Urothelium cell line (cell line): ENCODE measurements around the gene KIAA0753.

Experiments used
- DNase-seq: peaks from one replicate; pipeline ENCODE4 v3.0.0; 2011; ENCODE audit warnings: low spot score, mixed read lengths
- FAIRE-seq: peaks from 2 replicates; lab custom pipeline; 2011; peaks lifted over from hg19 to GRCh38; lab: Jason Lieb, UNC

Gene KIAA0753

DNA sequence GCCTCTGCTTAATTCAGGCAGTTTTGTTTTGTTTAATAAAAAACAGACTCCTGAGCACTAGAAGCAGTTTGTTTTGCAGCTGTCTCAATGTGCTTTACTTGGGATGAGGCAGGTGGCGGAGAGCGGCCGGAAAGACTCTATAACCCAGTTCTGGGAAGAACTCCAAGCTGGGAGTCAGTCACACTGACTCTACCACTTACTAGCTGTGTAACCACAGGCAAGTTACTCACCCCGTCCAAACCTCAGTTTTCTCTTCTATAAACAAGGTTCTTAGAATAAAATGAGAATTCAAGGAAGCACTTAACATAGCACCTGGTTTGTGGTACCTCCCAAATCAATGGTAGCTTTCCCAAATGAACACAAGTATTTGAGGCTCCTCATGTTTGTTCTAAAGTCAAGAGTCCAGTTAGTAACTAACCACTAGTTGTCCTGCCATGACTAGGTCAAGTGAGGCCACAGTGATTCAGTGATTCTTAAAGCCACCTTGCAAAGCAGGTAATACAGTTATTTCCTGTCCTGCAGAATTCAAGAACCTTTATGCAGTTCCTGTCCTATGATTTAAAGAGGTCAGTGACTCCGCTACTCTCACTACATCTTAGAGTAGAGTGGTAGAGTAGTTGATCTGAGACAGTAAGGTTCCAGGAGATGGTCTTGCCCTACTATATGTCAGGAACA, 3.1 kb upstream of the KIAA0753 start:
- DNase-seq (no peak), FAIRE-seq (no peak)

- DNase-seq = no peak
Measured at GRCh38 chr17:6642592-6642991, 2.1 kb upstream of the KIAA0753 start.

DNA sequence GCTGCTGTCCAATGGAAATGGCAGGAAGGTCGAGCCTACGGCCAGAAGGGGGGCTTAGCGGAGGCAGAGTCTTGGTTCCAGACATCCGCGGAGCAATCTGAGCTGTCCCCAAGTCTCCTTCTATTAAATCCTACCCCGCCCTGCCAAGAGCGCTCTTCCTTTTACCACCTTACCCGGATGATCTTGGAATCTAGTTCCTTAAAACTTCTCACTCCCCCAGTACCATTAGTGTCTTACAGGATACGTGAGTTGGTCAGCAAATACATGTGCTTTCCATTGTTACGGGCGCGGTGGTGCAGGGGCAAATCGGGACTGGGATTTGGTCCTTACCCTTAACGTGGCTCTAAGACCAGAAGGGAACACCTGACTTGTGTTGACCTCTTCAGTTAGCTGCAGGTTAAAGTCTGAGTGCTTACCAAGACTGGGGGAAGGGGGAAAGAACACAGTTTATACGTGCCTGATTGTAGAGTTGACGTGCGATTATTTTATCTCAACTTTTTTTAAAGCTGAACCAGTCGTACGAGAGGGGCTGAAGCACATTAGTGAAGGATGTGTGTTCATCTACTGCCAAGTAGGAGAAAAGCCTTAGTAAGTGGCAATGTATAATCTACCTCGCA, 844 bp upstream of the KIAA0753 start:
- DNase-seq (no peak), FAIRE-seq (no peak)

More at GRCh38 chr17:6642592-6642991, 2.1 kb upstream of the KIAA0753 start:
- FAIRE-seq = no peak

GRCh38 chr17:6639586-6640535, 650 bp downstream of the KIAA0753 start:
- FAIRE-seq = no peak

DNA sequence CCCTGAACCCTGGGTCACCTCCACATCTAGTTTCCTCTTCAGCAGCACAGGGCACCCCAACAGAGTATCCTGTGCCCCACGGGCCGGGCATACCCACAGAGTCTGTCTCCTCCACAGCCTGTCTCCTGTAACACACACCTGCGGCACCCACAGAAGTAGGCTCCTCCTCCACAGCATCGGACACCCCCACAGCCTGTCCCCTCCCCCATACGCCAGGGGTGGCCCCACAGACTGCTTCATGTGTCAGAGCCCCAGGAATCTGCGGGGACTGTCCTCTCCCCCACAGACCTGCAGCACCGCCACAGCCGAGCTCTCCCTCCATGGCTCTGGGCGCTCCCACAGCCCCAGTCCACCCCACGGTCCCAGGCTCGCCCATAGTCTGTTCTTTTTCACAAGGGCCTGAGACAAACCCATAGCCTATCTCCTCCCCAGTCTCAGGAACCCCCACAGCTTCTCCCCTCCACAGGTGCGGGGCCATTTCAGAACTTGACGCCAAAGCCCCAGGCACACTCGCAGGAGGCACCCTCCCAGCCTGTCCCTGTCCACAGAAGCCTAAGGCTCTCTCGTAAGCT, 1.4 kb downstream of the KIAA0753 start:
- DNase-seq (no peak), FAIRE-seq (no peak)

More at GRCh38 chr17:6639586-6640535, 650 bp downstream of the KIAA0753 start:
- peak; percentile 26 for DNase-seq

DNA sequence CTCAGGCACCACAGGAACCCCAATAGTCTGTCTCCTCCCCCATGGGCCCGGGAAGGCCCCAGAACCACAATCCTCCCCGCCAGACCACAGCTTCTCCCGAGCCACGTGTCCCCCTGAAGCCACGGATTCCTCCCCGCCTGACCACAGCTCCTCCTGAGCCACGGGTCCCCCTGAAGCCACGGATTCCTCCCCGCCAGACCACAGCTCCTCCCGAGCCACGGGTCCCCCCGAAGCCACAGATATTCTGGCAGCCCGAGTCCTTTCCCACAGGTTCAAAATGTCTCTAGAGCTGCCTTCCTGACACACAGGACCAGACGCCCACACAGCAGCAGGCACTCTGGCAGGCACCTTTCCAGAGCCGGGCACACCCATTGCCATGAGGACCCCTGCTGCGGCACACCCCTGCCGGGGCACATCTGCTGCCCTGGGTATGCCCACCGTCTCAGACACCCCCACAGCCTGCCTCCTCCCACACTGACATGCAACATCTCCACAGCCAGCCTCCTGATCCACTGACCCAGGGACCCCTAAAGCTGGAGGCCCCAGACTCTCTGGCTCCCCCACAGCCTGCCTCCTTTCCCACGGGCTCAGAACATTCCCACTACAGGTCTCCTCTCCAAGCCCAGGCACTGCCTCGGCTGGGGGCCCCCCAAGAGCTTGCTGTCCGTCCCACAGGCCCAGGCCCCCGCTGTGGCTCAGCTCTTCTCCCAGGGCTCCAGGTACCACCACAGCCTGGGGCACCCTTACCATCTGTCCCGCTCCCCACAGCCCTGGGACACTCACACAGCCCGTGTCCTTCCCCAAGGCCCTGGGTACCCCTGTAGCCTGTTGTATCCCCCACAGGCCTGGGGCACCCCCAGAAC, 2.2 kb downstream of the KIAA0753 start:
- no peak for FAIRE-seq
- DNase-seq = no peak

DNA sequence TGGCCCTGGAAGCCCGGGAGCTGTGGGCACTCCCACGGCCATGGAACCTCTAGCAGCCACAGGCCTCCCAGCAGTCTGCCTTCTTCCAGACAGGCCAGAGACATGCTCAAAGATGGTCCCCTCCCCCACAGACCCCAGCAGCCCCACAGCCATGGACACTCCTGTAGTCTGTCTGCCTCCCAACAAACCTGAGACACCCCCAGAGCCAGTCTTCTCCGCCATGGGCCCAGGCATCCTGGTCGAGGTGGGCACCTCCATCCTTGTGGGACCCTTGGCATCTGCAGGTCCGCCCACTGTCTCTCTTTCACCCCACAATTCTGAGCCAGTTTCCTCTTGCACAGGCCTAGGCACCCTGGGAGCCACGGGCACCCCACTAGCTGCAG, 3.1 kb downstream of the KIAA0753 start:
- FAIRE-seq (no peak), DNase-seq (no peak)

GRCh38 chr17:6636616-6637457, 3.7 kb downstream of the KIAA0753 start:
- FAIRE-seq (no peak), DNase-seq (no peak)

DNA sequence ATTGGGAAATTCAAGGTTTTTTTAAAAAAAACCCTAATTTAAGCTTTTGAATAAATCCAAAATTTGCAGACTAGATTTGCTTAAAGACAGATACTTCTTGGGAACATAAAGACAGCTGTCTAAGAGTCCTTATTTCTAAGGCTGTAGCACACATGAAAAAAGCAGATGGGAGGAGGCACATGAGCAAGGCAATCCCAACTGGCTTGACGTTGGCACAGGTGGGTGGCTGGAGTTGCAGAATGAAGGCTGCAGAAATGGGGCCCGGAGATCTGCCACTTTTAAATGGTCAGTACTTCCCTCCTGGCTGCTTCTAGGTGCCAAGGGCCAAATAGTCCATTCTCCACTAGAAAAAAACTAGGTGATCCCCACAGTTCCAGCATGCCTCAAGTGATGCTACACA, 4.4 kb downstream of the KIAA0753 start:
- FAIRE-seq = no peak

GRCh38 chr17:6633263-6633662, 7.2 kb downstream of the KIAA0753 start:
- DNase-seq (no peak), FAIRE-seq (no peak)

More for the DNA sequence above, 4.4 kb downstream of the KIAA0753 start:
- no peak for DNase-seq

DNA sequence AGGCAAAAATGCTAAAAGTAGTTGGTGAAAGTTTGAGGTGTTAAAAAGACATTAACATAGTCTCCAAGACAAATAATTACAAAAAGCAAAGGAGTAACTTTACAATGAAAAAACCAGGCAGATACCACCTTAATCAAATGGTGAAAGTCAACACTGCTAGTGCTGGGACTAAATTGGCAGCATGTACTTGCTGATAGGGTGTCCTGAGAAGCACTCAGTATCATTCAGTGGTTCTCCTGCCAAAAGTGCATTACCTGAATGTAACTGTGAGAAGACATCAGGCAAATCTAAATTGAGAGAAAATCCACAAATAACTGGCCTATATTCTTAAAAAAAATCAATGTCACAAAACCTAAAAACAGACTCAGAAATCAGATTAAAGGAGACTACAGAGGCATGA, 8.0 kb downstream of the KIAA0753 start:
- no peak for FAIRE-seq
- DNase-seq = no peak

DNA sequence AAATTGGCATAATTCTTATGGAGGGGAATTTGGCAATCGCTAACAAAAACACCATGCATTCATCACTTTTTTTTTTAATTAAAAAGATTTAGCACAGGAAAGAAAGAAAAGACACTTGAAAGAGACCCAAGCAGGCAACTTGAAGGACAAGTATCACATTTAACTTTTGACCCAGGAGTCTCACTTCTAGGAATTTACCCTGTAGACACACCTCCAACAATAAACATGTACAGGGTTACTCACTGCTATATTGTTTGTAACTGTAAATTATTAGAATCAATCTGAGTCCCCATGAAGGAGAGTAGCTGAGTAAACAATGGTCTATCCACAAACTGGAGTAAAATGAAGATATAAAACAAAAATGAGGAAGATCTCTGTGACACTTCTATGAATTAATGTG, 10.1 kb downstream of the KIAA0753 start:
- FAIRE-seq (no peak), DNase-seq (no peak)

GRCh38 chr17:6627019-6627418, 13.5 kb downstream of the KIAA0753 start:
- no peak for FAIRE-seq
- DNase-seq = no peak

GRCh38 chr17:6626616-6627015, 13.9 kb downstream of the KIAA0753 start:
- FAIRE-seq (no peak), DNase-seq (no peak)

- FAIRE-seq (no peak), DNase-seq (no peak)
Measured at GRCh38 chr17:6623941-6624340, 16.6 kb downstream of the KIAA0753 start.

GRCh38 chr17:6611231-6611630, 29.3 kb downstream of the KIAA0753 start:
- DNase-seq (no peak), FAIRE-seq (no peak)

GRCh38 chr17:6610011-6610410, 30.5 kb downstream of the KIAA0753 start:
- FAIRE-seq (no peak), DNase-seq (no peak)

GRCh38 chr17:6608321-6608720, 32.2 kb downstream of the KIAA0753 start:
- FAIRE-seq (no peak), DNase-seq (peak; percentile 35)

DNA sequence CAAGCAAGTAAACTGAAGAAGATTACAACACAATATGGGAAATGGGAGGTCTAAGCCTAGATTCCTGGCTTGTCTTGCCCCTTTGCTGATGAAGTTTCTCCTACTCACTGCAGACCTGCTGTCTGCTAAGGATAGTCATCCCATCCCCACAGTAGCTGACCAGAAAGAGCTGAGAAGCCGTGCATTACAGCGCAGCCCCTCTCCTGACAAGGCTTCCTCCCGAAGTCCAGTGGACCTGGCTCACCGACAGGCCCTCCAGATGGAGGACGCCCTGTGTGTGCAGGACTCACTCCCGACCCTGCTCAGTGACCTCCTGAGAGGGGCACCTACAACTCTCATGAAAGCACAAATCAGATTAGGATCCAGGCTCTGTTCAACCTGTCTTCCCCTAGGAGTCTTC, 35.4 kb downstream of the KIAA0753 start:
- no peak for FAIRE-seq
- no peak for DNase-seq
